HG03354 (cell line): ENCODE data around the gene PLEK2.
"Not testable (repeated sequence)": the region's sequence is repeated elsewhere in the genome, so short reads cannot be mapped to it uniquely, and the experiment has no call there.

Source experiments
- ATAC-seq: cut with Tn5 transposase; IDR thresholded peaks from one replicate; pipeline ENCODE4 v1.9.1; 2021; ENCODE audit warnings: mild to moderate bottlenecking; ENCODE audit not compliant: unreplicated experiment, poor library complexity, severe bottlenecking

PLEK2 gene, protein sequence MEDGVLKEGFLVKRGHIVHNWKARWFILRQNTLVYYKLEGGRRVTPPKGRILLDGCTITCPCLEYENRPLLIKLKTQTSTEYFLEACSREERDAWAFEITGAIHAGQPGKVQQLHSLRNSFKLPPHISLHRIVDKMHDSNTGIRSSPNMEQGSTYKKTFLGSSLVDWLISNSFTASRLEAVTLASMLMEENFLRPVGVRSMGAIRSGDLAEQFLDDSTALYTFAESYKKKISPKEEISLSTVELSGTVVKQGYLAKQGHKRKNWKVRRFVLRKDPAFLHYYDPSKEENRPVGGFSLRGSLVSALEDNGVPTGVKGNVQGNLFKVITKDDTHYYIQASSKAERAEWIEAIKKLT

DNA sequence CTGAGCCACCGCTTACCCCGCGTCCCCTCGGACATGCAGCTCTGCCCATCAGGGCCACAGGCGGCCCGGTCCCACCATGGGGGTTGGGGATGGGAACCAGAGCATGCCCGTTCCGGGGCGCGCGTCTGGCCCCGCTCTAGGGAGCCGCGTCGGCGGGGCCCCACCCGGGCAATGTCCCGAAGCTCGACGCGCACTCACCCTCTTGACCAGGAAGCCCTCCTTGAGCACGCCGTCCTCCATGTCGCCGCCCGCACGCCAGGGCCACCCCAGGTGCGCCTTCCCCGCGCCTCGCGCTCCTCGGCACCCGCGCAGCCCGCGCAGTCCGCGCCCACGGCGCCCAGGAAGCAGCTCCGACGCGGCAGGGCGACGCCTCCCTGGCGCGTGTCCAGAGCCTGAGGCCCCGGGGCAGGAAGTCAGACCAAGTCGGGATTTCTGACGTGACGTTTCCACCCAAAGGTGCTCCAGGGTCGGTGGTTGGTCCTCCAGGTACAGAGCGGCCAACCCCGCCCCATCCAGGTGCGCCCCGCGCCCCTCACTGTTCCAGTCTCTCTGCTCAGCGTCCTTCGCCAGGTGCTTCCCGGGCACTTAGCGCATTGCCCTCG is at the start of gene PLEK2:
Gene PLEK2, minus strand, starts transcription at position 346 of the 602 bp plus-strand sequence. Its CDS starts 106 bp downstream, at position 240.
- ATAC-seq: no peak

DNA sequence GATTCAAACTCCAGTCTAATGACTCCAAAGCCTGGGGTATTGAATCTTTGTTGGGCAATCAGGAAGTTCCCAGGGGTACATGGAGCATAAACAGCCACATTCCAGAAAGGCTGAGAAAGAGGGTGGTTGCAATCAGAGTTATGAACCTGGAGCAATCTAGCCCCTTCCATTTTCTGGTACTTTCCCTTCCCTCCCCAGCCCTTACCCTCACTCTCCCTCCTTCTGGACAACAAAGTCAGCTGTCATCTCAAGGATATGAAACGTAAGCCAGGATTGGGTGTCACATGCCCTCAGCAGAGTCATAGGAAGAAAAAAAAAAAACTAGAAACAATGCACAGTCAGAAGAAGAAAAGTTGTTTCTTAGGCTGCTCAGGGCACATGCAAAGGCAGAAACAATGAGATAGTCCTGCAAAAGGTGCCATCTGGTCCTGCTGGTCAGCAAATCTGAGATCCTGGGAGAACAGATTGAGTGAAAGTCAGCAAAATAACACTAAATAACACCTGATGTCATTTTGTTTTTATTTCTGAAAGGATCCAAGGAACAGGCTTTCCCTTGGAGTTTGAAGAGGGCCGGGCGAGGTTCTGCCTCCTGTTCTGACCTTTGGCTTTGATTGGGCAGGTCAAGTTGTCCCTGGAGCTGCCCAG is 49.5 kb upstream of the PLEK2 start:
- ATAC-seq: no peak

DNA sequence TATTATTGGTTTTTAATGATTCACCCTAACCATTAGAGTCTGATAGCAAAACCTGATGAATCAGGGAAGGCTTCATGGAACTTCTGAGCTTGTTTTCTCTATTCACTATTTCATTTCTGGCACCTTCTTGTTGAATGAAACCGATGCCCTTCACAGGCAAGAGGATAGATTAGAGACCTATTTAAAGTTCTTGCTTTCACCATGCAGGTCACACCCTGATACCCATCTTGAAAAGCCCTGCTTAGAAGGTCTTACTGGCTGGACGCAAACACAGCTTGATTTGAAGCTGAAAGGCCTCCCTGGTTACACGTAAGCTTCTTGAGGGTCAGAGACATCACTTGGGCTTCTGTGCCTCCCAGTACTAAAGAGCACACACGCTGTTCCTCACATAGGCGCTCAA is 47.4 kb upstream of the PLEK2 start:
- ATAC-seq: no peak

DNA sequence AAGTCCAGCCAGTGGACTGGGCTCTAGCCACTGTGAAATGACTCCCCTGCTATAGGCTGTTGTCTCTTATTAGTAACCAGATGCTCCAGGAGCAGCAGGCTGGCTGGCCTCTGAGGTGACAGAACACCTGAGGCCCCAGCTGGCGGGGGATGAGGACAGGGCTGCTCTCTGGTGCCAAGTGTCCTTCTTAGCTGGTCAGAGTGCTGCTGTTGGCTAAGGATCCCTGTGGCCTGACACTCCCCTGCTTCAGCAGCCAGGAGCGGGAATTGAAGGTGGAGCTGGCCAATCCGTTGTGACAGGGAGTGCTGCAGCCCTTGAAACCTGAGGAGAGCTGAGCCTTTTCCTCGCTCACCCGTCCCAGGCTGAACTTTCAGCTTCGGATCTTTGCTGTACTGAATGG is 45.8 kb upstream of the PLEK2 start:
- no peak for ATAC-seq

DNA sequence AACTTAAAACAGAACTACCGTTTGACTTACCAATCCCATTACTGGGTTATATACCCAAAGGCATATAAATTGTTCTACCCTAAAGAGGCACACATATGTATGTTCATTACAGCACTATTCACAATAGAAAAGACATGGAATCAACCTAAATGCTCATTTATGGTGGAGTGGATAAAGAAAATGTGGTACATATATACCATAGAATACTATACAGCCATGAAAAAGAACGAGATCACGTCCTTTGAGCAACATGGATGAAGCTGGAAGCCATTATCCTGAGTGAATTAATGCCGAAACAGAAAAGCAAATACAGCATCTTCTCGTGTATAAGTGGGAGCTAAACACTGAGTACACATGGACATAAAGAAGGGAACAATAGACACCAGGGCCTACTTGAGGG is 44.8 kb upstream of the PLEK2 start:
- no peak for ATAC-seq

DNA sequence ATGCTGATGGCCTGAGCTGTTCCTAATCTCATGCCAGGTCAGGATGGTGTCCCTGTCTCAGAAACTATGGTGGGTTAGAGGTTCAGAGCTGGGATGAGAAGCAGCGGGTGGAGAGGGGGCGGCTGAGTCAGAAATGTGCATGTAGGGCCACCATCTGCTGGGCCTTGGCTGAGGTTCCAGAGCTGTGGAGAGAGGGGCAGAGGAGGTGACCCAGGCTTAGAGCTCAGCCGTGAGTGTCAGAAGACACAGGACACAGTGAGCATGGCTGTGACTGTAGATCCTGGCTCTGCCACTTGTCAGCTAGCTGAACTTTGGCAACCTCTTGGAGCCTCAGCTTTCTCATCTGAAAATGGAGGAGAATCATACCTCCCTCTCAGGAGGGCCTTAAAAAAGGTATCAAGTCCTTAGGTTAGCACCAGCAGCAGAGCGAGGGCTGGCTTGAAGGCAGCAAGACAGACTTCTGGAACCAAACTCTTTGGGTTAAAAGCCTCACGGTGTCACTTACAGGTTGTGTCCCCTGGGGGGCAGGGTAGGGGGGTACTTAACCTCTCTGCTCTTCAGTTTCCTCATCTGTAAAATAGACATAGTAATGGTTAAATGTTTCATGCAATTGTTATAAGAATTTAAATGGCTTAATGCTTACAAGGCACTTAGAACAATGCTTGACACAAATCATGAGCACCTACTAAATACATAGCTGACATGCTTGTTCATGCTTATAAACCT is 41.8 kb upstream of the PLEK2 start:
- ATAC-seq: no peak

DNA sequence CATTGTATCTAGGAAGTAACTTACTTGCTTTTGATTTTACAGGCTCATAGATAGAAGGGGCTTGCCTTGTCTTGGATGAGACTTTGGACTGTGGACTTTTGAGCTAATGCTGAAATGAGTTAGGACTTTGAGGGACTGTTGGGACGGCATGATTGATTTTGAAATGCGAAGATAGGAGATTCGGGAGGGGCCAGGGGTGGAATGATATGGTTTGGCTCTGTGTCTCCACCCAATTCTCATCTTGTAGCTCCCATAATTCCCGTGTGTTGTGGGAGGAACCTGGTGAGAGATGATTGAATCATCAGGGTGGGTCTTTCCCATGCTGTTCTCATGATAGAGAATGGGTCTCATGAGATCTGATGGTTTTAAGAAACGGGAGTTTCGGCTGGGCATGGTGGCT is 39.7 kb upstream of the PLEK2 start:
- ATAC-seq: not testable (repeated sequence)

DNA sequence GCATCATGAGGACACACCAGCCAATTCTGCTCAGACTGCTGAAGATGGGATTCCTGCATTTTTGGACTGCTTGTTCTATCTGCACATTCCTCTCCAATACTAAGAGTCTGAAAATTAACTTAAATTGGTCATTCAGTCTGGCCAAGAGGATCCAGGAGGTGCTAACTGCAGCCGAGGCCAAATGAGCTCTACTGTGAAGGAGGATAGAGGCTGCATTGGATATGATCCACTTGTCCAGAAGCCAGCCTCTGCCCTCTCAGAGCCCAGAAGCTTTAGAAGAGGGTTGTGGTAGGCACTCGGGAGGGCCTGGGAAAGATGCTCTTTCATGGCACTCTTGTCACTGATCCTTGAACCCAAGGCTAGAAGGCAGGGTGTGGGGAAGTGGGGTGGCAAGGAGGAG is 37.1 kb upstream of the PLEK2 start:
- no peak for ATAC-seq

DNA sequence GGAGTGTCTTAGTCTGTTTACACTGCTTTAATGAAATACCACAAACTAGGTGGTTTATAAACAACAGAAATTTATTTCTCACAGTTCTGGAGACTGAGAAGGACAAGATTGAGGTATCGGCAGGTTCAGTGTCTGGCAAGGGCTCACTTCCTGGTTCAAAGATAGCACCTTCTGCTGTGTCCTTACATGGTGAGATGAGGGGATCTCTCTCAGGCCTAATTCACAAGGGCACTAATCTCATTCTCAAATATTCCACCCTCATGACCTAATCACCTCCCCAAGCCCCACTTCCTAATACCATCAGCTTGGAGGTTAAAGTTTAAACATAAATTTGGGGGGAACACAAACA is 35.0 kb upstream of the PLEK2 start:
- ATAC-seq: no peak

DNA sequence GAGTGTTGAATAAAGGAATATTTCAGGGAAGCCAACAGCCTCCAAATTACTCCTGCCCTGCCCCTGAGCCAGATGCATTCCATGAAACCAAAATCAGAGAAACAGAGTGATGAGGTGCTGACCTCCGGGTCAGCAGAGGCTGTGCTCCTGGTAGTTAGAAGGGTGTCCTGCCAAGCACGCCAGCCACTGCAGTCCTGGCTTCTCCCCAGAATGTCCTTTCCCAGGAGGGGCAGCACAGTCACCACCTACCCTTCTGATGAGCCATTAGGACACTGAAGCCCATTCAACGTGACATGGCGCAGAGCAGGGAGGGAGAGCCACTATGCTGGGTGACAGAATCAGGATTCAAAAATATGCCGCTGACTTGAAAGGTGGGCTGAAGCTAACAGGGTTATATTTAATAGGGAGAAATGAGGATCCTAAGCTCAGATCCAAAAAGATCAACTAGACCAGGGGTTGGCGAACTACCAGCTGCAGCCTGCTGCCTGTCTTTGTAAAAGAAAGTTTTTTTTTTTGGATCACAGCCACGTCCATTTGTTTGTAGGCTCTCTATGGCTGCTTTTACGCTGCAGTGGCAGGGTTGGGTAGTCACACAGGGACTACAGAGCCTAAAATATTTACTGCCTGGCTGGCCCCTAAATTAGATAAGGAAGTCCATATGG is 34.5 kb upstream of the PLEK2 start:
- no peak for ATAC-seq

DNA sequence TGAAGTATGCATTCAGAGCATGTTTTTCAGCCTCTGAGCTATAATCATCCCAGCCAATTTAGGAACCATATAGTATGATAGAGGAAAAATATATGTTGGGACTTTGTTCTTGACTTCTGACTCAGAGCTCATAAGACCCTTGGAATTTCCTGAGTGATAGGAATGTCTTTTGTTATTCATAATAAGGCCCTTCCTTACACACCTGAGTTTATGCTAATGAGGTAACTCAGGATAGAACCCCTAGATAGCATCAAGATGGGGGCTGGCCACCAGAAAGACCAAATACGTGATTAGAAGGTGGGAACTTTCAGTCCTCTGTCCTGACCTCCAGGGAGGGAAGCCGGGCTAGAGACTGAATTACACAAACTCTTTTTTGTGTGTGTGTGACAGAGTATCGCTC is 32.4 kb upstream of the PLEK2 start:
- no peak for ATAC-seq

DNA sequence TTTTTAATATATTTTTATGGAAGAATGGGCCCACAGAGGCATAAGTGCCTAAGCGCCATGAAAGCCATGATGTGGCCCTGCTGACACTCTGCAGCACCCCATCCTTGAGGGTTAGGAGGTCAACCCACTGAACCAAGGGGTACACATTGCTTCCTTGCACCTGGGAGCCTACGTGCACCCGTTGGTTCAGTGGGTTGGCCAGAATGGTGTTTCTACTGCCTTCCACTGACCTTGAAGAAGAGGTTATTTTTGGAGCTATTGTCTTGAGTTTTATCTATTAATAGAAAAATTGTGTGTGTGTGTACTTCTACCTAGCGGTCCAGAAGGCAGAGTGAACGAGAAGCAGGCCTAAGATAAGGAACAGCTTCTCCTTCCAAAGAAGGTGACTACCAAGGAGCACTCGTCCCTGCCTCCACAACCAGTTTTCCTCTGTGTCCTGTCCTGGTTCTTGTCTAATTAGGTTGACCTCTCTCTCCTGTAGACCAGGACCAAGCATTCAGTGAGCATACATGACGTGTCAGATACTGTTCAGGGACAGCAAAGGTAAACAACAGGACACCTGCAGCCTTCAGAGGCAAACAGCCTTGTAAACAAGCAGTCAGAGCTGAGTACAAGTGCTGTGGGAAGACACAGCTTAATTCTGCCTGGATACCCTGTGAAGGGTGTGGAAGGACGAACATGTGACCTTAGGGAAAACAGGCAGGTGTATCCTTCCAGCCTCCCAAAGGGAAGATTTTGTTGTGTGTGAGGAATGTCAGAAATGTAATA is 30.4 kb upstream of the PLEK2 start:
- no peak for ATAC-seq

DNA sequence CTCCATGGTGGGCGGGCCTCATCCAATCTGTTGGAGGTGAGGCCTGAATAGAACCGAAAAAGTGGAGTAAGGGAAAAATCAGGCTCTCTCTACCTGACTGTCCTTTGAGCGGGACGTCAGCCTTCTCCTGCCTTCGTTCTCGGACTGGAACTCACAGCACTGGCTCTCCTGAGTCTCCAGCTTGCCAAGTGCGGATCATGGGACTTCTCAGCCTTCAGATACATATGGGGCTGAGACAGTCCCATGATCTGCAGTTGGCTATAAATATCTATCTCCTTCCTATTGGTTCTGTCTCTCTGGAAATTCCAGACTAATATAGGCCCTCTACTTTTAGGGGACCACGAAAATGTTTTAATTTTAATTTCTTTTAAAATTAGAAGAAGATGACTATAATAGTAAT is 29.7 kb upstream of the PLEK2 start:
- no peak for ATAC-seq

DNA sequence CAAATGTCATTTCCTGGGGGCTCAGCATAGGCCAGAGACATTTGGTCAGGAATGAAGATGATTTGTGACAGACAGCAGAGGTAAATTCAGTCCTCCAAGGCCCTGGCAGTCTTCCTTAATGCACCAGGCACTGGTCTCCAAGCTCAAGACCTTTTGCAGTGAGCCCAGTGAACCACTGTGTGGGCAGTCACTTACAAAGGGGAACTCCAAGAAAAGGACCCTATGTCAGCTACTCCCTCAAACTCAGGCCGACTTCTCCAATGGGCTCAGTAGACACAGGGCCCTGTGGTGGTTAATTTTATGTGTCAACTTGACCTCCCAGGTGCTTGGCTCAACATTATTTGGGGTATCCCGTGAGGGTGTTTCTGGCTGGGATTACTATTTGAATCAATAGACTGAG is 29.3 kb upstream of the PLEK2 start:
- ATAC-seq: no peak

DNA sequence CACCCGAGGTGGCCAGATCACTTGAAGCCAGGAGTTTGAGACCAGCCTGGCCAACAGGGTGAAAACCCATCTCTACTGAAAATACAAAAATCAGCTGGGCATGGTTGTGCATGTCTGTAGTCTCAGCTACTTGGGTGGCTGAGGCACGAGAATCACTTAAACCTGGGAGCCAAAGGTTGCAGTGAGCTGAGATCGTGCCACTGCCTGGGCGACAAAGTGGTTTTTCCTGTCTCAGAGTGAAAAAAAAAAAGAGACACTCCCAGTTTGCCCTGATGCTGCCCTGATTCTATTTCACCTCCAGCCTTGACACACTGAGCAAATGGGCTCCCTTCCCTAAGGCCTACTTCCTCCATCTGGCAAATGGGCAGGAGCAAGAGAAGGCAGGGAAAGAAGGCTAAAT is 28.5 kb upstream of the PLEK2 start:
- no peak for ATAC-seq

DNA sequence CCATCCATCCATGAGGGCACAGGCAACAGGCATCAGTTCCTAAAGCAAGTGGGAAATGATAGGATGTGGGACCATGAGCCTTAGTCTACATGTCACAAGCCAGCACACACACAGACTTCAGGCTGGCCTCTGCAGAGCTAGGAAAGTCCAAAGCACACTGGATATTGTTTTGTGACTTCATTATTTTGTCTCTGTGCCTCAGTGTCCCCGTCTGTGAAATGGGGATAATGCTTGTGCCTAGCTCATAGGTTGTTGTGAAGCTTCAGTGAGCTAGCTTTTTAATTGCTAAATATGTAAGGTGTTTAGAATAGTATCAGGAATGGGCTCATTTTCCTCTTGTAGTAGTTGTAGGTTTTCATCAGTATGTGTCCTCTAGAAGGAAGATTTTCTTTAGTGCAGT is 27.0 kb upstream of the PLEK2 start:
- ATAC-seq: no peak

DNA sequence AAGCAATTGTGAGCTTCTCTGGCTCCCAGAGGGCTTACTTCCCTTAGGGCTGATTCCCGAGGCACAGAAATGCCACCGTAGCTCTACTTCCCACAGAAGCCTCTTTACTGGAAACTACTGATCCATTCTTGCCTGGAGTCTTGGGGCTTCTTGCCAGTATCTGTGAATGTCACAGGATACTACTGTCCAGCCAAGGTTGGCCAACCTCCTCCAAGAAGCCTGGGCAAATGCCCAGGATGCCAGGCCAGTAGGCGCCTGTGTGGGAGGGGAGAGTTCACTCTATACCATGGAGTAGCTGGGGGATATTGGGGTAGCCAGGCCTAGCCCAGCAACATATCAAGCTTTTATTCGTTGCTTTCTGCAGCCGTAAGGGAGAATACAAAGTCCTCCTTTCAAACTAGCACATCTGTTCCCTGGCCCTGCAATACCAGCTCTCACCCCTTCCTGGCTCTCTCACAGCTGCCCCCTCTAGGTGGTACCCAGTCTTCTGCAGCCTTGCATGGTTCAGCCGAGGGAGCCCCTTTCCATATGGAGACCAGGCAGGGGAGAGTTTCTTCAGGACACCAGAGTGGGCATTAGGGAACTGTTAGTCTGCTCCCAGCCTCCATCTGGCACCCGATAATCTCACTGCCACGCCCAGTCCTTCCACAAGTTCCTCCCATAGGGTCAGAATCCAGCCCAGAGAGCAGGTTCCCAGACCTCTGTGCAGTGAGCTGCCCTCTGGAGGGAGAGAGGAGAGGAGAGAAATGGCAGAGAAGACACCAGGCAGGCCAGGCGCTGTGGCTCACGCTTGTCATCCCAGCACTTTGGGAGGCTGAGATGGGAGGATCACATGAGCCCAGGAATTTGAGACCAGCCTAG is 24.3 kb upstream of the PLEK2 start:
- no peak for ATAC-seq

DNA sequence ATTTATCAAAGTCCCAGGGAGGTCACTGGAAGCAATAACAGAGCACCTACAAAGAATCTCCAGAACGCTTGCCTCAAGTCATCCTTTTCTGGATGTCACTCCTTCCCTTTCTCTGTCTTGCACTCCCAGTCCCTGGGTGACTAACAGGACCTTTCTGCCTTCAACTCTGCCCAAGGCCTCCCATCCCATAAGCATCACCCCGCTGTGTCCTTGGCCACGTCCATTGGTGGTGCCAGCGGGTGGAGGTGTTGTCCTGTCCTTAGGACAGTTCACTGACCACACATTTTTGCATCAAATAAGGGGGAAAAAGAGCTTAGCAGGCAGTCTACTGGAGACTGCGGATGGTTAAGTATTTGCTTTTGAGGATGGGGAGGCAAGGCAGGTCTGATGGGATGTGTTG is 23.6 kb upstream of the PLEK2 start:
- no peak for ATAC-seq
